MM.1S (cell line): ENCODE measurements around the gene ENO4.

Experiments
- CTCF ChIP-seq: fragments of 300-600 bp; sonication (generic); IDR thresholded peaks from 2 replicates; pipeline ENCODE4 v1.5.1; 2016; ENCODE audit warnings: antibody characterized with exemption, low read length, mixed read lengths
- EZH2 ChIP-seq: fragments of 300-600 bp; sonication (generic); optimal IDR thresholded peaks from 2 replicates; pipeline ENCODE3; 2017; ENCODE audit warnings: low read depth, mild to moderate bottlenecking, antibody characterized with exemption, low read length, mixed read lengths
- EZH2phosphoT487 ChIP-seq: fragments of 300-600 bp; sonication (generic); IDR thresholded peaks from 2 replicates; pipeline ENCODE4 v1.6.1; 2018; ENCODE audit warnings: antibody characterized with exemption, low read length

GRCh38 chr10:116868198-116868676 lies 18.9 kb downstream of the ENO4 start:
- no peak for TF ChIP-seq CTCF
- no peak for TF ChIP-seq EZH2
- no peak for TF ChIP-seq EZH2phosphoT487
